ENCODE data around the gene TMEM89. TPM values are rescaled to one million over a fixed set of nuclear protein-coding genes. Genes with fewer than 3 reads are reported as not detected.

Gene TMEM89
- total and polyA plus RNA-seq, 8 donors, result 0.62 TPM; not detected in 7

DNA sequence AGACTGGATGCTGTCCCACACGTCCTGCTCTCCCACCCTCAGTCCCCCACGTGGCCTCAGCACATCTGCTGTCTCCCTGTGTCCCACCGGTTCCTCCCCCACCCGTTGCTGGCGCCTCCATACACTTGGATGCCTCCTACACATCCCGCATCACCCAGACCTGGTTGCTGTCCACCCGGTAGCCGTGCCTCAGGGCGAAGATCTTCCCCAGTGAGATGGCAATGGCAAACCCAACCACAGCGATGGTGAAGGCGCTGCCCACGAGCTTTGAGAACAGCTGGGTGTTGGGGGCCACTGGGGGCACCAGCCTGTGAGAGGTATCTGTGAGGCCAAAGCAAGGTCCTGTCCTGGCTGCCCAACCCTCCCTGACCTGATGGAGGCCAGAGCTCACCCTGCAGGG lies 9.3 kb upstream of the TMEM89 start:
- H3K4me3 ChIP-seq, result no peak overlapping the region
- TF ChIP-seq EP300 (IDR thresholded peaks at IDR 0.05) (no peak), POLR2A (IDR thresholded peaks at IDR 0.05) (no peak)
- TF ChIP-seq, protein P1, sequence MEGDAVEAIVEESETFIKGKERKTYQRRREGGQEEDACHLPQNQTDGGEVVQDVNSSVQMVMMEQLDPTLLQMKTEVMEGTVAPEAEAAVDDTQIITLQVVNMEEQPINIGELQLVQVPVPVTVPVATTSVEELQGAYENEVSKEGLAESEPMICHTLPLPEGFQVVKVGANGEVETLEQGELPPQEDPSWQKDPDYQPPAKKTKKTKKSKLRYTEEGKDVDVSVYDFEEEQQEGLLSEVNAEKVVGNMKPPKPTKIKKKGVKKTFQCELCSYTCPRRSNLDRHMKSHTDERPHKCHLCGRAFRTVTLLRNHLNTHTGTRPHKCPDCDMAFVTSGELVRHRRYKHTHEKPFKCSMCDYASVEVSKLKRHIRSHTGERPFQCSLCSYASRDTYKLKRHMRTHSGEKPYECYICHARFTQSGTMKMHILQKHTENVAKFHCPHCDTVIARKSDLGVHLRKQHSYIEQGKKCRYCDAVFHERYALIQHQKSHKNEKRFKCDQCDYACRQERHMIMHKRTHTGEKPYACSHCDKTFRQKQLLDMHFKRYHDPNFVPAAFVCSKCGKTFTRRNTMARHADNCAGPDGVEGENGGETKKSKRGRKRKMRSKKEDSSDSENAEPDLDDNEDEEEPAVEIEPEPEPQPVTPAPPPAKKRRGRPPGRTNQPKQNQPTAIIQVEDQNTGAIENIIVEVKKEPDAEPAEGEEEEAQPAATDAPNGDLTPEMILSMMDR (IDR thresholded peaks at IDR 0.05), result no peak
- H3K36me3 ChIP-seq, result peaks cover 30 to 76% (median 76%) of the 10 kb centered on the region in 4 donors
- DNase-seq, result no peak
- H3K4me1 ChIP-seq, result peaks cover 12 to 25% (median 17%) of the 10 kb centered on the region in 4 donors
- no peaks in the 10 kb centered on the region for H3K9me3 ChIP-seq
- 86 to 94% (median 93%) methylated on average over 9 to 12 of the region's 12 CpGs for WGBS, 5 donors
- intact Hi-C loops (cut with DNase I; ENCODE audit: low total_unique reads), result no loop called here
- no peaks in the 10 kb centered on the region for H3K27me3 ChIP-seq
- H3K27ac ChIP-seq, result no peak overlapping the region

DNA sequence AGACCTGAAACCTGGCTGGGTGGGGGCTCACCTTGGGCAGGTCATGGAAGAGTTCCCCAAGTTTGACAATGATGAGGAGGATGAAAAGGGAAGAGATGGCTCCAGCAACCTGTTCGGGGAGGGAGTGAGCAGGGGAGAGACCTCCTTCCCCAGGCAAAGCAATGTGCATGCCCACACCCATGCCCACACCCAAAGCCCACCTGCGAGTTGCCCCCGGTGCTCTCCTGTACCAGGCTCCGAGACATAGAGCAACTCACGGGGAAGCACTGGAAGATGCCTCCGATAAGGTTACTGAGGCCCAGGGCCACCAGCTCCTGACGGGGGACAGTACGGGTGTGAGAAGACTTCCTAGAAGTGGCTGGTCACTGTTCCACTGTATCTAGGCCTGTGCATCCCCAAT lies 8.8 kb upstream of the TMEM89 start:
- no peak for DNase-seq
- no peaks in the 10 kb centered on the region for H3K27me3 ChIP-seq
- H3K9me3 ChIP-seq, result no peaks in the 10 kb centered on the region
- intact Hi-C loops (cut with DNase I; ENCODE audit: low total_unique reads), result no loop called here
- WGBS, 5 donors, result 90 to 97% (median 96%) methylated on average over 7 to 8 of the region's 8 CpGs
- peaks cover 10 to 24% (median 14%) of the 10 kb centered on the region in 4 donors for H3K4me1 ChIP-seq
- peaks cover 30 to 80% (median 80%) of the 10 kb centered on the region in 4 donors for H3K36me3 ChIP-seq
- TF ChIP-seq, protein P1 (IDR thresholded peaks at IDR 0.05), result no peak
- no peak for TF ChIP-seq POLR2AphosphoS5 (IDR thresholded peaks at IDR 0.05)
- no peak for TF ChIP-seq POLR2A (IDR thresholded peaks at IDR 0.05)
- TF ChIP-seq EP300 (IDR thresholded peaks at IDR 0.05), result no peak
- H3K27ac ChIP-seq, result no peak overlapping the region
- H3K4me3 ChIP-seq, result no peak overlapping the region

DNA sequence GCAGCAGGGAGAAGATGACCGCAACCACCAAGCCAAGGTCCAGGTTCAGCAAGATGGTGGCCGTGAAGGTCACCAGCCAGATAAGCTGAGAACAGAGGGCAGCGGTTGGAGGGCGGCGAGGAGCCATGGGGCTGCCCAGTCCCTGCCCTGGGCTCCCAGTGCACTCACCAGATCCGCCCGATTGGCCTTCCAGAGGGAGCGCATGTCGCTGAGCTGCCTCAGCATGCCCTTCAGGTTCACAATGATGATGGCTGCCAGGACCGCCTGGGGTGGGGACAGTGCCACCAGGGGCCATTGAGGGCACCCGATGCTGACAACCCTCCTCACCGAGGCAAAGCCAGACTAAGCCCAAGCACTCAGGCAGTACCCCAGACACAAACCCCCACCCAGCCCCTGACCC lies 8.3 kb upstream of the TMEM89 start:
- H3K4me3 ChIP-seq, result no peak overlapping the region
- peaks cover 30 to 85% (median 85%) of the 10 kb centered on the region in 4 donors for H3K36me3 ChIP-seq
- no peaks in the 10 kb centered on the region for H3K9me3 ChIP-seq
- TF ChIP-seq POLR2A (IDR thresholded peaks at IDR 0.05), result no peak
- no peak for TF ChIP-seq POLR2AphosphoS5 (IDR thresholded peaks at IDR 0.05)
- TF ChIP-seq, protein P1 (IDR thresholded peaks at IDR 0.05), result no peak
- intact Hi-C loops (cut with DNase I; ENCODE audit: low total_unique reads), result no loop called here
- H3K27me3 ChIP-seq, result no peaks in the 10 kb centered on the region
- no peak overlapping the region for H3K27ac ChIP-seq
- peaks cover 10 to 22% (median 13%) of the 10 kb centered on the region in 4 donors for H3K4me1 ChIP-seq
- WGBS, 5 donors, result 94 to 97% (median 95%) methylated on average over 9 to 12 of the region's 12 CpGs
- no peak for DNase-seq

DNA sequence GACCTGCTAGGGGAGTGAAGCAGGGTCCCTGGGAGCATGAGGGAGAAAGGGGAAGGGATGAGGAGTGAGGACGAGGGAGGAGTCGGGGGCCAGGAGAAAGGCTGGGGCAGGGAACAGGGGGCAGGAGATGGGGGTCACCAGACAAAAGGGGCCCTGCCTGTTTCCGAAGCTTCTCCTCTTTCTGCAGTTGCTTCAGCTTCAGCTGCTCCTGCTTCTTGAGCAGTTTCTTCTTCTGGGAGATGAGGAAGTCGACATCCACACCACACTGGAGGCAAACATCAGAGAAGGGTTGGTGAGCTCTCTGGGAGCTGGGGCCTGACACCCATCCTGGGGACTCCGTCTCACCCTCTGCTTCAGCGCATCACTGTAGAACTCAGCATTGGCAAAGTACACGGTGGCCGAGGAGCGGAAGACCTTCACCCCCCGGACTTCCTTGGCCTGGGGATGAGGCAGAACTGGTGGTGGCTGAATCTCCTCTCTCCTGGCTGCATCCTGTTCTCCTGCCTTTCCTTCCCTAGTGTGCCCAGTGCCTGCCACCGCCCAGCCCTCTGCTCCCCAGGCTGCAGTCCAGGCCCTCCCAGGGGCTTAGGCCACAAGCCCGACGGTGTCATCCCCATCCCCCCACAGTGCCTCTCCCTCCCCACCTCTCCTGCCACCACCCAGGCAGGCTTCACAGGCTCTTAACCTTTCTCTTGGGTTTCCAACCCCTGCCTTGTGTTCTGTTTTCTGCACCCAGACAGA lies 6.9 kb upstream of the TMEM89 start:
- H3K4me1 ChIP-seq, result peaks cover under 1 to 13% (median 8%) of the 10 kb centered on the region in 4 donors
- intact Hi-C loops (cut with DNase I; ENCODE audit: low total_unique reads), result no loop called here
- DNase-seq, result no peak
- H3K9me3 ChIP-seq, result no peaks in the 10 kb centered on the region
- no peak for TF ChIP-seq POLR2AphosphoS5 (IDR thresholded peaks at IDR 0.05)
- no peak for TF ChIP-seq EP300 (IDR thresholded peaks at IDR 0.05)
- TF ChIP-seq POLR2A (IDR thresholded peaks at IDR 0.05), result no peak
- TF ChIP-seq, protein P1 (IDR thresholded peaks at IDR 0.05), result no peak
- WGBS, 5 donors, result 78 to 87% (median 85%) methylated on average over 13 of the region's 13 CpGs
- no peaks in the 10 kb centered on the region for H3K27me3 ChIP-seq
- H3K27ac ChIP-seq, result no peak overlapping the region
- H3K36me3 ChIP-seq, result peaks cover 30 to 90% (median 87%) of the 10 kb centered on the region in 4 donors
- H3K4me3 ChIP-seq, result no peak overlapping the region
